ENCODE results near the gene TLR10. TPM values are rescaled to one million over a fixed set of nuclear protein-coding genes. Genes with fewer than 3 reads are reported as not detected.

TLR10 gene
- polyA plus RNA-seq, 1 of the 3 experiments (the other 2 are of a cell fraction): not detected

GRCh38 chr4:38803833-38804653, 21.3 kb upstream of the TLR10 start:
- H3K9ac ChIP-seq: no peak overlapping the region

More at GRCh38 chr4:38803833-38804653, 21.3 kb upstream of the TLR10 start:
- no peaks in the 10 kb centered on the region for H3F3A ChIP-seq (replicated peaks; ENCODE audit: insufficient read depth)
- DNase-seq: no peak
- no peaks in the 10 kb centered on the region for H3K27me3 ChIP-seq (ENCODE audit: insufficient read depth)
- 50% methylated on average over 6 of the region's 6 CpGs for WGBS (ENCODE audit: low lambda C conversion rate)
- H3K9me3 ChIP-seq: no peaks in the 10 kb centered on the region
- no peaks in the 10 kb centered on the region for H3K79me2 ChIP-seq (ENCODE audit: insufficient read depth)
- ChIA-PET CTCF (interaction anchor here (0.7 to 4.7 kb wide), 23 partner anchors 8 to 746 kb away, joined by 3 to 41 read pairs (median 3); partner anchors contain the start of gene TLR10), POLR2A (no interaction called here)
- no peaks in the 10 kb centered on the region; a peak in 1 of 4 replicates for H3K4me1 ChIP-seq (ENCODE audit: control insufficient read depth in 1 of 2, insufficient read depth in 2 of 2, low read depth in 1 of 2, low read length in 1 of 2)
- no peaks in the 10 kb centered on the region for H3K36me3 ChIP-seq (replicated peaks in 1 of 2; ENCODE audit: control insufficient read depth in 1 of 2, insufficient read depth in 2 of 2, low read length in 1 of 2)
- H3K4me2 ChIP-seq: no peak overlapping the region
- H3K4me3 ChIP-seq (ENCODE audit: low read depth in 2 of 2, low read length in 1 of 2): no peak overlapping the region; a peak in 1 of 4 replicates
- no peaks in the 10 kb centered on the region for H3K9me2 ChIP-seq
- TF ChIP-seq EP300 (IDR thresholded peaks at IDR 0.05; ENCODE audit: borderline replicate concordance in 1 of 2, low read depth in 1 of 2, low read length in 1 of 2) (no peak), USF1 (IDR thresholded peaks at IDR 0.05; ENCODE audit: borderline replicate concordance, low read depth) (no peak), NFIC (IDR thresholded peaks at IDR 0.05; ENCODE audit: borderline replicate concordance) (no peak), SIN3A (IDR thresholded peaks at IDR 0.05; ENCODE audit: borderline replicate concordance, low read depth, low read length) (no peak), MAX (IDR thresholded peaks at IDR 0.05; ENCODE audit: low read depth) (no peak), YY1 (IDR thresholded peaks at IDR 0.05; ENCODE audit: low read depth) (no peak), CHD2 (IDR thresholded peaks at IDR 0.05; ENCODE audit: low read length, partially characterized antibody) (no peak), MXI1 (IDR thresholded peaks at IDR 0.05; ENCODE audit: low read depth, low read length) (no peak), FOXM1 (IDR thresholded peaks at IDR 0.05; ENCODE audit: low read depth) (no peak), IRF3 (IDR thresholded peaks at IDR 0.05; ENCODE audit: low read depth, low read length) (no peak), ZBTB33 (IDR thresholded peaks at IDR 0.05; ENCODE audit: borderline replicate concordance, low read depth) (no peak), REST (IDR thresholded peaks at IDR 0.05; ENCODE audit: low read depth, low read length) (no peak), SMC3 (IDR thresholded peaks at IDR 0.05; ENCODE audit: low read depth, low read length) (no peak), POLR2AphosphoS5 (IDR thresholded peaks at IDR 0.05; ENCODE audit: low read depth, low read length) (no peak), TCF12 (IDR thresholded peaks at IDR 0.05) (no peak), FOXJ3 (CRISPR knock-in tag; IDR thresholded peaks at IDR 0.05) (no peak), ELF1 (IDR thresholded peaks at IDR 0.05) (no peak)
- no peaks in the 10 kb centered on the region for H4K20me1 ChIP-seq (ENCODE audit: insufficient read depth)
- peak overlapping the region; percentile 7; the same call in 1 of the 2 replicates for H2AFZ ChIP-seq (ENCODE audit: low read depth)
- H3K27ac ChIP-seq (ENCODE audit: low read depth in 2 of 2, low read length in 1 of 2): no peak overlapping the region

Measured in SK-N-SH (cell line).